Common myeloid progenitor, CD34-positive (primary cell): Measurements from ENCODE around the gene NVL.

Source experiments
- CTCF ChIA-PET: fragments of 350-600 bp; sonication (Branson Sonifier 250); formaldehyde crosslinking; loops from one replicate; lab custom pipeline; 2021; ENCODE audit warnings: antibody characterized with exemption; lab: Charles Lee
- POLR2A ChIA-PET: fragments of 350-600 bp; sonication (Branson Sonifier 250); formaldehyde crosslinking; loops from one replicate; lab custom pipeline; 2021; ENCODE audit warnings: antibody characterized with exemption; lab: Charles Lee
- DNase-seq, 3 donors: peaks; one replicate each; pipeline versions ENCODE4 v3.0.0 to v3.0.0-alpha.2; 2013
- H3K27ac ChIP-seq, 2 experiments: 1 replicate in 1 of 2; 2 replicates in 1 of 2; pipeline ENCODE4 v1.7.0; 2013; ENCODE audit warnings: inconsistent platforms in 2 of 2, low read length in 2 of 2, mild to moderate bottlenecking in 2 of 2, low read depth in 1 of 2, moderate library complexity in 1 of 2; ENCODE audit not compliant: severe bottlenecking in 2 of 2, insufficient read depth in 1 of 2, poor library complexity in 1 of 2
- H3K27me3 ChIP-seq, 5 experiments: replicated peaks in 2 of 5; 1 replicate in 3 of 5; 2 replicates in 2 of 5; pipeline versions ENCODE4 v1.6.1 to v1.7.0; 2013; ENCODE audit warnings: low read length in 4 of 5, mild to moderate bottlenecking in 2 of 5, moderate library complexity in 2 of 5, inconsistent platforms in 1 of 5; ENCODE audit not compliant: insufficient read depth in 5 of 5, control insufficient read depth in 4 of 5
- H3K36me3 ChIP-seq, 4 experiments: 1 replicate in 2 of 4; 2 replicates in 2 of 4; pipeline versions ENCODE4 v1.6.1 to v1.7.0; 2013; ENCODE audit warnings: low read length in 3 of 4, control low read depth in 1 of 4, mild to moderate bottlenecking in 1 of 4; ENCODE audit not compliant: control insufficient read depth in 4 of 4, insufficient read depth in 4 of 4
- H3K4me1 ChIP-seq, 4 experiments: 1 replicate in 3 of 4; 2 replicates in 1 of 4; pipeline versions ENCODE4 v1.6.1 to v1.7.1; 2013; ENCODE audit warnings: low read length in 3 of 4, mild to moderate bottlenecking in 3 of 4, control low read depth in 1 of 4, inconsistent platforms in 1 of 4, moderate library complexity in 1 of 4; ENCODE audit not compliant: control insufficient read depth in 4 of 4, insufficient read depth in 4 of 4; ENCODE audit errors: control extremely low read depth in 1 of 4
- H3K4me3 ChIP-seq, 7 experiments: 1 replicate in 4 of 7; 2 replicates in 3 of 7; pipeline versions ENCODE4 v1.5.1 to v1.7.0; 2013; ENCODE audit warnings: mild to moderate bottlenecking in 7 of 7, low read length in 6 of 7, moderate library complexity in 6 of 7, inconsistent platforms in 2 of 7, low read depth in 2 of 7, control low read depth in 1 of 7; ENCODE audit not compliant: insufficient read depth in 4 of 7, control insufficient read depth in 1 of 7; ENCODE audit errors: extremely low read depth in 1 of 7
- H3K9me3 ChIP-seq, 5 experiments: 1 replicate in 4 of 5; 2 replicates in 1 of 5; pipeline versions ENCODE4 v1.6.1 to v1.7.1; 2013; ENCODE audit warnings: low read length in 4 of 5, mild to moderate bottlenecking in 2 of 5, inconsistent platforms in 1 of 5, low read depth in 1 of 5, moderate library complexity in 1 of 5; ENCODE audit not compliant: control insufficient read depth in 4 of 5, insufficient read depth in 2 of 5; ENCODE audit errors: control extremely low read depth in 1 of 5
- WGBS: methylation state at CpG from one replicate; pipeline ENCODE4 v1.1.5; 2013; ENCODE audit not compliant: insufficient coverage; 5-methylcytosine and 5-hydroxymethylcytosine counted together

NVL gene

DNA sequence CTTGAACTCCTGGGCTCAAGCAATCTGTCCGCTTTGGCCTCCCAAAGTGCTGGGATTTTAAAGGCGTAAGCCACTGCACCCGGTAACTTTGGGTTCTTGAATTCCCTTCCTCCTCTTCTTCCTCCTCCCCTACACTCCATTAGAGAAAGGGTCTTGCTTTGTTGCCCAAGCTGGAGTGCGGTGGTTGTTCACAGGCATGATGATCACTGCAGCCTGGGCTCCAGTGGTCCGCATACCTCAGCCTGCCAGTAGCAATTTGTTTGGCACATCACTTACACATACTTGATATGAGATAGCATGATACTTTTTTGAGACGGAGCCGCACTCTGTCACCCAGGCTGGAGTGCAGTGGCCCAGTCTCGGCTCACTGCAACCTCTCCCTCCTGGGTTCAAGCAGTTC, 144.8 kb downstream of the NVL start:
- H3K27ac ChIP-seq, result no peak overlapping the region
- H3K27me3 ChIP-seq, result no peaks in the 10 kb centered on the region
- WGBS, result 98% methylated on average over 8 of the region's 8 CpGs
- peaks cover 6 to 27% (median 20%) of the 10 kb centered on the region in 4 experiments for H3K4me1 ChIP-seq
- H3K4me3 ChIP-seq, result peak overlapping the region in 1 of 7 experiments; percentile 91
- POLR2A ChIA-PET, result no interaction called here
- H3K36me3 ChIP-seq, result peaks cover 0 to 25% (median 5%) of the 10 kb centered on the region in 4 experiments
- CTCF ChIA-PET, result interaction anchor here (2.0 to 2.1 kb wide), 2 partner anchors 8 to 15 kb away, joined by 5 to 7 read pairs; no protein-coding TSS in a partner anchor
- DNase-seq, result no peak
- peaks cover 0 to 3% (median 0%) of the 10 kb centered on the region in 5 experiments for H3K9me3 ChIP-seq

GRCh38 chr1:224183591-224184312, 146.2 kb downstream of the NVL start:
- Histone ChIP-seq H3K36me3 (peaks cover 0 to 16% (median 0%) of the 10 kb centered on the region in 4 experiments), H3K4me3 (peak overlapping the region; percentile 75 to 96 (median 90)), H3K9me3 (peaks cover 0 to 3% (median 0%) of the 10 kb centered on the region in 5 experiments), H3K27me3 (no peaks in the 10 kb centered on the region), H3K4me1 (peaks cover 6 to 27% (median 20%) of the 10 kb centered on the region in 4 experiments), H3K27ac (peak overlapping the region; percentile 85 to 91)
- DNase-seq, result peak; percentile 59 to 75 (median 64)
- CTCF ChIA-PET, result interaction anchor here (0.6 to 4.3 kb wide), 3 partner anchors 9 to 137 kb away, joined by 5 to 15 read pairs (median 5); no protein-coding TSS in a partner anchor
- WGBS, result 0% methylated on average over 46 of the region's 53 CpGs
- POLR2A ChIA-PET, result interaction anchor here (0.6 to 1.6 kb wide), 2 partner anchors 21 to 50 kb away, joined by 4 to 8 read pairs; no protein-coding TSS in a partner anchor

GRCh38 chr1:224182866-224183590, 146.9 kb downstream of the NVL start, which contains the start of gene DEGS1:
DEGS1 (plus strand) TSS chr1:224183240; CDS start chr1:224183337, 97 bp downstream.
- CTCF ChIA-PET, result interaction anchor here (0.6 to 4.3 kb wide), 6 partner anchors 10 to 138 kb away, joined by 3 to 15 read pairs (median 4); no protein-coding TSS in a partner anchor
- Histone ChIP-seq H3K36me3 (peaks cover 0 to 16% (median 0%) of the 10 kb centered on the region in 4 experiments), H3K27ac (peak within 1 kb of the TSS; percentile 85 to 91), H3K4me1 (peaks cover 6 to 27% (median 20%) of the 10 kb centered on the region in 4 experiments), H3K27me3 (no peaks in the 10 kb centered on the region), H3K4me3 (peak within 1 kb of the TSS; percentile 75 to 96 (median 90)), H3K9me3 (peaks cover 0 to 2% (median 0%) of the 10 kb centered on the region in 5 experiments)
- peak; percentile 90 to 94 (median 92) for DNase-seq
- POLR2A ChIA-PET, result interaction anchor here (0.6 to 1.6 kb wide), 5 partner anchors 14 to 147 kb away, joined by 3 to 8 read pairs (median 3); partner anchors contain the start of gene NVL
- WGBS, result 0% methylated on average over 78 of the region's 94 CpGs

DNA sequence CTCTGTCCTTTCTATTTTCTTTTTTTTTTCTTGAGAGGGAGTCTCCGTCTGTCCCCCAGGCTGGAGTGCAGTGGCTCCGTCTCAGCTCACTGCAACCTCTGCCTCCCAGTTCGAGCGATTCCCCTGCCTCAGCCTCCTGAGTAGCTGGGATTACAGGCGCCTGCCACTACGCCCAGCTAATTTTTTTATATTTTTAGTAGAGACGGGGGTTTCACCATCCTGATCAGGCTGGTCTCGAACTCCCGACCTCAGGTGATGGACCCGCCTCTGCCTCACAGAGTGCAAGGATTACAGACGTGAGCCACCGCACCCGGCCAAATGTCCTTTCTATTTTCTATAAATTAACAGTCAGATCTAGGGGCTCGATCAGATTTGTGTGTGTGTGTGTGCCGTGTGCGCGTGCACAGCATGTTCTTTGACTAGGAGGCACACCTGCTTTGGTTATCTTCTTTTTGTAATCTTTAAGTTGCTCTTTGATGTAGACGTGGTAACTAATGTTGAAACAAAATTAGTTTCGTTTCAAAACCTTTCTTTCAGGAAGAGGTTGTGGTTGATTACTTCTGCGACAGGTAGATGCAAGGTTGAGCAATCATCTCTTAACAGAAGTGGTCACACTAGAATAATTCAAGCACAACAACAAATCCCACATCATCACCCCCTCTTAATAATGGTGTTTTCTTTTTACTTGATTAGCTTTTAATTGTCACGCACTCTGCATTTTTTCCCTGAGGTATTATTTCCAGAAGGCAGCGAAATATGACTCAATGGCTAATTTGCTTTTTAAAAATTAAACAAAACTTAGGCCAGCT, 147.7 kb downstream of the NVL start:
- Histone ChIP-seq H3K36me3 (peaks cover 0 to 12% (median 0%) of the 10 kb centered on the region in 4 experiments), H3K9me3 (no peaks in the 10 kb centered on the region), H3K4me3 (peak overlapping the region; percentile 75 to 96 (median 90)), H3K27ac (peak overlapping the region; percentile 40 to 91), H3K4me1 (peaks cover 6 to 27% (median 20%) of the 10 kb centered on the region in 4 experiments), H3K27me3 (no peaks in the 10 kb centered on the region)
- DNase-seq, result peak; percentile 34 to 75 (median 64)
- ChIA-PET CTCF (interaction anchor here (0.8 to 4.3 kb wide), 6 partner anchors 10 to 50 kb away, joined by 3 to 15 read pairs (median 3); no protein-coding TSS in a partner anchor), POLR2A (interaction anchor here (0.7 to 1.6 kb wide), 4 partner anchors 13 to 148 kb away, joined by 3 to 8 read pairs (median 3); partner anchors contain the start of gene NVL)
- 68% methylated on average over 10 of the region's 22 CpGs for WGBS

GRCh38 chr1:224181453-224181810, 148.5 kb downstream of the NVL start:
- Histone ChIP-seq H3K4me1 (peaks cover 6 to 27% (median 20%) of the 10 kb centered on the region in 4 experiments), H3K27ac (no peak overlapping the region), H3K4me3 (no peak overlapping the region), H3K36me3 (peaks cover 0 to 10% (median 0%) of the 10 kb centered on the region in 4 experiments), H3K9me3 (no peaks in the 10 kb centered on the region), H3K27me3 (no peaks in the 10 kb centered on the region)
- POLR2A ChIA-PET, result no interaction called here
- CTCF ChIA-PET, result interaction anchor here (0.9 to 4.3 kb wide), 3 partner anchors 12 to 47 kb away, joined by 3 to 15 read pairs (median 3); no protein-coding TSS in a partner anchor
- no peak for DNase-seq
- WGBS, result 95% methylated on average over 4 of the region's 4 CpGs
